HepG2 (cell line): ENCODE results near the gene FAM3C. TPM values are rescaled to one million over a fixed set of nuclear protein-coding genes. Genes with fewer than 3 reads are reported as not detected.

Experiments
- ATF7-NPFF ChIP-seq: sonication (generic); formaldehyde crosslinking; IDR thresholded peaks from 2 replicates; pipeline ENCODE4 v1.8.1; 2023; ENCODE audit warnings: mild to moderate bottlenecking, low read depth, missing genetic modification reagents, moderate library complexity
- EEA1 ChIP-seq: sonication (generic); formaldehyde crosslinking; IDR thresholded peaks from 2 replicates; pipeline ENCODE4 v1.5.1; 2020; ENCODE audit warnings: mild to moderate bottlenecking, missing genetic modification reagents, borderline replicate concordance
- ESRRA ChIP-seq: sonication (generic); formaldehyde crosslinking; IDR thresholded peaks from 2 replicates; pipeline ENCODE4 v1.5.1; 2020; ENCODE audit warnings: mild to moderate bottlenecking, low read depth, missing genetic modification reagents
- HES4 ChIP-seq: sonication (generic); formaldehyde crosslinking; IDR thresholded peaks from 2 replicates; pipeline ENCODE4 v1.9.0; 2021; ENCODE audit warnings: mild to moderate bottlenecking, missing genetic modification reagents, borderline replicate concordance
- POLR2A ChIP-seq, 2 experiments: IDR thresholded peaks; 2 replicates each; pipeline ENCODE4 v1.6.1; 2011; ENCODE audit warnings: low read depth in 2 of 2, low read length in 2 of 2, mild to moderate bottlenecking in 1 of 2, moderate library complexity in 1 of 2; ENCODE audit not compliant: insufficient read depth in 1 of 2
- RBM39 ChIP-seq: fragments of 200-400 bp; formaldehyde crosslinking; IDR thresholded peaks from one replicate; pipeline ENCODE4 v1.6.1; 2018; ENCODE audit warnings: antibody characterized with exemption, mild to moderate bottlenecking, low read depth, low read length; ENCODE audit not compliant: poor library complexity, severe bottlenecking
- RXRB ChIP-seq: IDR thresholded peaks from 2 replicates; pipeline ENCODE4 v1.6.1; 2016; ENCODE audit warnings: borderline replicate concordance, missing genetic modification reagents, missing compliant biosample characterization
- SMAD1 ChIP-seq: sonication (generic); formaldehyde crosslinking; IDR thresholded peaks from 2 replicates; pipeline ENCODE4 v1.4.0; 2020; ENCODE audit warnings: missing genetic modification reagents, low read depth, mild to moderate bottlenecking, borderline replicate concordance
- SPEN ChIP-seq: sonication (generic); formaldehyde crosslinking; IDR thresholded peaks from 2 replicates; pipeline ENCODE4 v1.5.1; 2020; ENCODE audit warnings: low read depth, mild to moderate bottlenecking, missing genetic modification reagents
- TFDP1 ChIP-seq: IDR thresholded peaks from 2 replicates; pipeline ENCODE4 v1.6.1; 2016; ENCODE audit warnings: missing compliant biosample characterization, missing genetic modification reagents, borderline replicate concordance
- ZBTB39 ChIP-seq: sonication (generic); formaldehyde crosslinking; IDR thresholded peaks from 2 replicates; pipeline ENCODE4 v1.5.0; 2020; ENCODE audit warnings: missing genetic modification reagents
- ZBTB44 ChIP-seq: sonication (generic); formaldehyde crosslinking; IDR thresholded peaks from 2 replicates; pipeline ENCODE4 v1.4.0; 2020; ENCODE audit warnings: missing genetic modification reagents
- ZMYM3 ChIP-seq: sonication (generic); formaldehyde crosslinking; IDR thresholded peaks from 2 replicates; pipeline ENCODE4 v1.5.1; 2020; ENCODE audit warnings: mild to moderate bottlenecking, missing genetic modification reagents
- ZNF124 ChIP-seq: sonication (generic); formaldehyde crosslinking; IDR thresholded peaks from 2 replicates; pipeline ENCODE4 v1.4.0; 2020; ENCODE audit warnings: missing genetic modification reagents
- ZNF296 ChIP-seq: sonication (generic); formaldehyde crosslinking; conservative IDR thresholded peaks from 2 replicates; pipeline ENCODE4 v1.5.0; 2020; ENCODE audit warnings: mild to moderate bottlenecking, missing genetic modification reagents
- ZNF468 ChIP-seq: sonication (generic); formaldehyde crosslinking; IDR thresholded peaks from 2 replicates; pipeline ENCODE4 v1.8.0; 2022; ENCODE audit warnings: mild to moderate bottlenecking, moderate library complexity, missing genetic modification reagents
- ZNF7 ChIP-seq: IDR thresholded peaks from 2 replicates; pipeline ENCODE4 v1.6.1; 2016; ENCODE audit warnings: missing biosample characterization, missing genetic modification reagents
- ZNF761 ChIP-seq: sonication (generic); formaldehyde crosslinking; conservative IDR thresholded peaks from 2 replicates; pipeline ENCODE4 v1.4.0; 2020; ENCODE audit warnings: mild to moderate bottlenecking, missing genetic modification reagents
- polyA plus RNA-seq, 8 experiments: library from polyadenylated mRNA; depleted of rRNA in 3 of 8; stranded (reverse) in 7 of 8; unstranded in 1 of 8; fragments of >200 nt; fragmentation: Illumina TruSeq in 4 of 8; extraction: Trizol in 4 of 8; gene quantifications; 2 replicates each; pipeline versions ENCODE4 v1.2.1 to v1.2.3, GENCODE V29; 2011 to 2016; ENCODE audit warnings: low read depth in 4 of 8, missing spikeins in 1 of 8, mixed read lengths in 1 of 8; ENCODE audit not compliant: insufficient read depth in 1 of 8
- total RNA-seq, 5 experiments: library from RNA; depleted of rRNA; stranded (reverse); fragments of >200 nt; fragmentation: Illumina TruSeq; extraction: Trizol; gene quantifications; 2 replicates each; pipeline ENCODE4 v1.2.3, GENCODE V29; 2016; ENCODE audit warnings: low read depth in 1 of 5
- TF ChIP-seq, protein P1 (sequence below): sonication (generic); formaldehyde crosslinking; IDR thresholded peaks from 2 replicates; pipeline ENCODE4 v1.5.0; 2020; ENCODE audit warnings: mild to moderate bottlenecking, missing genetic modification reagents
- TF ChIP-seq, protein P2 (sequence below): sonication (generic); formaldehyde crosslinking; conservative IDR thresholded peaks from 2 replicates; pipeline ENCODE4 v1.4.0; 2020; ENCODE audit warnings: missing genetic modification reagents

Gene FAM3C
- total and polyA plus RNA-seq, 2 of the 13 experiments (the other 11 are each of a cell fraction or from before 2014, with no cell fraction given) = 14.6 to 16.0 TPM

- TF ChIP-seq ZNF296 (no peak), TFDP1 (CRISPR knock-in tag) (peak; percentile 62; the same call in 1 of the 2 replicates), ZNF468 (CRISPR knock-in tag) (no peak), SPEN (CRISPR knock-in tag) (peak; percentile 88), RBM39 (peak; percentile 36), RXRB (CRISPR knock-in tag) (peak; percentile 50), ZNF761 (0 out of 2 replicates have a peak, but pooled peaks have one; percentile 28), ZNF124 (CRISPR knock-in tag) (0 out of 2 replicates have a peak, but pooled peaks have one; percentile 32), SMAD1 (CRISPR knock-in tag) (peak; percentile 76; the same call in 1 of the 2 replicates), ESRRA (CRISPR knock-in tag) (peak; percentile 60; the same call in 1 of the 2 replicates), HES4 (peak; percentile 38; the same call in 1 of the 2 replicates), ATF7-NPFF (CRISPR knock-in tag) (peak; percentile 68; the same call in 1 of the 2 replicates), EEA1 (peak; percentile 62; the same call in 1 of the 2 replicates), ZBTB39 (CRISPR knock-in tag) (no peak), ZNF7 (CRISPR knock-in tag) (no peak), ZBTB44 (CRISPR knock-in tag) (0 out of 2 replicates have a peak, but pooled peaks have one; percentile 33), POLR2A (IDR thresholded peaks at IDR 0.05; ENCODE audit: insufficient read depth in 1 of 2, low read depth in 2 of 2, low read length in 2 of 2) (peak; percentile 77 to 81), ZMYM3 (CRISPR knock-in tag) (peak; percentile 37; the same call in 1 of the 2 replicates)
- TF ChIP-seq, protein P1, sequence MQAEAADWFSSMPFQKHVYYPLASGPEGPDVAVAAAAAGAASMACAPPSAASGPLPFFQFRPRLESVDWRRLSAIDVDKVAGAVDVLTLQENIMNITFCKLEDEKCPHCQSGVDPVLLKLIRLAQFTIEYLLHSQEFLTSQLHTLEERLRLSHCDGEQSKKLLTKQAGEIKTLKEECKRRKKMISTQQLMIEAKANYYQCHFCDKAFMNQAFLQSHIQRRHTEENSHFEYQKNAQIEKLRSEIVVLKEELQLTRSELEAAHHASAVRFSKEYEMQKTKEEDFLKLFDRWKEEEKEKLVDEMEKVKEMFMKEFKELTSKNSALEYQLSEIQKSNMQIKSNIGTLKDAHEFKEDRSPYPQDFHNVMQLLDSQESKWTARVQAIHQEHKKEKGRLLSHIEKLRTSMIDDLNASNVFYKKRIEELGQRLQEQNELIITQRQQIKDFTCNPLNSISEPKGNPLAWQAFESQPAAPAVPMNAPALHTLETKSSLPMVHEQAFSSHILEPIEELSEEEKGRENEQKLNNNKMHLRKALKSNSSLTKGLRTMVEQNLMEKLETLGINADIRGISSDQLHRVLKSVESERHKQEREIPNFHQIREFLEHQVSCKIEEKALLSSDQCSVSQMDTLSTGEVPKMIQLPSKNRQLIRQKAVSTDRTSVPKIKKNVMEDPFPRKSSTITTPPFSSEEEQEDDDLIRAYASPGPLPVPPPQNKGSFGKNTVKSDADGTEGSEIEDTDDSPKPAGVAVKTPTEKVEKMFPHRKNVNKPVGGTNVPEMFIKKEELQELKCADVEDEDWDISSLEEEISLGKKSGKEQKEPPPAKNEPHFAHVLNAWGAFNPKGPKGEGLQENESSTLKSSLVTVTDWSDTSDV (CRISPR knock-in tag) = no peak
- TF ChIP-seq, protein P2, sequence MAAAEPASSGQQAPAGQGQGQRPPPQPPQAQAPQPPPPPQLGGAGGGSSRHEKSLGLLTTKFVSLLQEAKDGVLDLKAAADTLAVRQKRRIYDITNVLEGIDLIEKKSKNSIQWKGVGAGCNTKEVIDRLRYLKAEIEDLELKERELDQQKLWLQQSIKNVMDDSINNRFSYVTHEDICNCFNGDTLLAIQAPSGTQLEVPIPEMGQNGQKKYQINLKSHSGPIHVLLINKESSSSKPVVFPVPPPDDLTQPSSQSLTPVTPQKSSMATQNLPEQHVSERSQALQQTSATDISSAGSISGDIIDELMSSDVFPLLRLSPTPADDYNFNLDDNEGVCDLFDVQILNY = no peak
Measured at GRCh38 chr7:121395961-121396757, at the start of gene FAM3C (continued).
